ENCODE measurements around the gene PCSK9. TPM values are rescaled to one million over a fixed set of nuclear protein-coding genes. Genes with fewer than 3 reads are reported as not detected.

Gene PCSK9
- total and polyA plus RNA-seq, 4 donors, result 10.8 to 112 (median 58.5) TPM

- DNase-seq (ENCODE audit: low spot score), result no peak
- WGBS, result 93% methylated on average over 6 of the region's 6 CpGs
- no peaks in the 10 kb centered on the region for H3K9me3 ChIP-seq (ENCODE audit: control insufficient read depth in 4 of 4, low read length in 3 of 4)
- H3K27ac ChIP-seq (ENCODE audit: low read depth in 1 of 2, low read length in 2 of 2), result no peak overlapping the region
- no peak overlapping the region for H3K4me3 ChIP-seq (ENCODE audit: low read depth in 1 of 3, low read length in 3 of 3)
- peaks cover 0 to 5% (median 0%) of the 10 kb centered on the region in 4 donors for H3K27me3 ChIP-seq (ENCODE audit: control insufficient read depth in 4 of 4, insufficient read depth in 4 of 4, low read length in 3 of 4)
- no peak for TF ChIP-seq CTCF (IDR thresholded peaks at IDR 0.05; ENCODE audit: low read depth, low read length, missing input control)
- TF ChIP-seq YY1 (IDR thresholded peaks at IDR 0.05), result no peak
- TF ChIP-seq JUND (IDR thresholded peaks at IDR 0.05), result no peak
- TF ChIP-seq FOXA2 (IDR thresholded peaks at IDR 0.05), result no peak
- TF ChIP-seq EGR1 (IDR thresholded peaks at IDR 0.05; ENCODE audit: low read depth in 2 of 2), result no peak
- no peak for TF ChIP-seq GABPA (IDR thresholded peaks at IDR 0.05 in 1 of 2, conservative IDR thresholded peaks at IDR 0.05 in 1 of 2)
- TF ChIP-seq NR2F2 (IDR thresholded peaks at IDR 0.05), result no peak
- no peak for TF ChIP-seq ATF3 (IDR thresholded peaks at IDR 0.05)
- no peak for TF ChIP-seq MAX (IDR thresholded peaks at IDR 0.05)
- TF ChIP-seq SP1 (IDR thresholded peaks at IDR 0.05), result no peak
- no peak for TF ChIP-seq REST (IDR thresholded peaks at IDR 0.05)
- no peaks in the 10 kb centered on the region for H3K36me3 ChIP-seq (ENCODE audit: control insufficient read depth in 4 of 4, insufficient read depth in 3 of 4, low read depth in 1 of 4, low read length in 3 of 4)
- peaks cover 0 to 5% (median 0%) of the 10 kb centered on the region in 4 donors for H3K4me1 ChIP-seq (ENCODE audit: control insufficient read depth in 4 of 4, insufficient read depth in 4 of 4, low read length in 3 of 4)
- no peak overlapping the region for H3K9ac ChIP-seq (ENCODE audit: low read depth in 1 of 2, low read length in 2 of 2)
Measured at GRCh38 chr1:54998100-54998499, 41.2 kb upstream of the PCSK9 start.

- Histone ChIP-seq H3K36me3 (ENCODE audit: control insufficient read depth in 4 of 4, insufficient read depth in 3 of 4, low read depth in 1 of 4, low read length in 3 of 4) (no peaks in the 10 kb centered on the region), H3K27me3 (ENCODE audit: control insufficient read depth in 4 of 4, insufficient read depth in 4 of 4, low read length in 3 of 4) (peaks cover 0 to 5% (median 0%) of the 10 kb centered on the region in 4 donors), H3K4me3 (ENCODE audit: low read depth in 1 of 3, low read length in 3 of 3) (no peak within 1 kb of the TSS), H3K27ac (ENCODE audit: low read depth in 1 of 2, low read length in 2 of 2) (no peak within 1 kb of the TSS), H3K4me1 (ENCODE audit: control insufficient read depth in 4 of 4, insufficient read depth in 4 of 4, low read length in 3 of 4) (peaks cover 0 to 5% (median 0%) of the 10 kb centered on the region in 4 donors), H3K9ac (ENCODE audit: low read depth in 1 of 2, low read length in 2 of 2) (no peak within 1 kb of the TSS), H3K9me3 (ENCODE audit: control insufficient read depth in 4 of 4, low read length in 3 of 4) (no peaks in the 10 kb centered on the region)
- WGBS, result 63% methylated on average over 7 of the region's 7 CpGs
- DNase-seq (ENCODE audit: low spot score), result peak; percentile 54
- TF ChIP-seq JUND (IDR thresholded peaks at IDR 0.05), result no peak
Measured at GRCh38 chr1:54998677-54999076, 40.7 kb upstream of the PCSK9 start, which contains the start of gene BSND. Gene BSND (plus strand): TSS chr1:54998933. CDS start chr1:54999187, 254 bp downstream.

Measured in liver (tissue), 9 donors.